Natural killer cell treated with Interleukin-12 subunit alpha and Interleukin-12 subunit beta and Interleukin-15 and Interleukin-18, amount 100 ng/mL, for 72 hours (primary cell): ENCODE data around the gene MCOLN2. TPM values are rescaled to one million over a fixed set of nuclear protein-coding genes. Genes with fewer than 3 reads are reported as not detected.

ENCODE experiments used
- ATAC-seq, 2 donors: fragments of 150-1000 bp; cut with Tn5 transposase in 1 of 2; sonication (Bioruptor Pico), chemical (Tn5 transposase) in 1 of 2; 2 replicates each; pipeline ENCODE4 v1.10.0; 2021
- DNase-seq: peaks from one replicate; pipeline ENCODE4 v3.0.0; 2022; ENCODE audit warnings: low spot score
- H3K27ac Mint-ChIP-seq, 2 donors: 1 replicate in 1 of 2; 2 replicates in 1 of 2; pipeline ENCODE4 v1.8.0; 2022; ENCODE audit warnings: mixed read lengths in 2 of 2, mild to moderate bottlenecking in 1 of 2, moderate library complexity in 1 of 2
- H3K27me3 Mint-ChIP-seq, 2 donors: 1 replicate in 1 of 2; 2 replicates in 1 of 2; pipeline ENCODE4 v1.8.0; 2022; ENCODE audit warnings: mixed read lengths in 2 of 2
- H3K36me3 Mint-ChIP-seq: one replicate; pipeline ENCODE4 v1.8.0; 2022; ENCODE audit warnings: mixed read lengths
- H3K4me1 Mint-ChIP-seq, 2 donors: 1 replicate in 1 of 2; 2 replicates in 1 of 2; pipeline ENCODE4 v1.8.0; 2022; ENCODE audit warnings: low read depth in 2 of 2, mixed read lengths in 2 of 2, mild to moderate bottlenecking in 1 of 2
- H3K4me3 Mint-ChIP-seq: one replicate; pipeline ENCODE4 v1.8.0; 2022; ENCODE audit warnings: mixed read lengths
- H3K9me3 Mint-ChIP-seq: 2 replicates; pipeline ENCODE4 v1.8.0; 2022; ENCODE audit warnings: mixed read lengths
- total RNA-seq, 2 donors: library from RNA; stranded (reverse); gene quantifications; one replicate each; pipeline ENCODE4 v1.2.3, GENCODE V29; 2022

Gene MCOLN2
- total RNA-seq, 2 donors from 2014 or later: 35.5 to 117 TPM

GRCh38 chr1:84971957-84972356 lies 25.0 kb downstream of the MCOLN2 start:
- DNase-seq (no peak), ATAC-seq (no peak)
- peaks cover 18% of the 10 kb centered on the region for H3K36me3 Mint-ChIP-seq
- H3K27me3 Mint-ChIP-seq: peaks cover 0 to 5% of the 10 kb centered on the region in 2 donors
- H3K27ac Mint-ChIP-seq: peak overlapping the region; percentile 69 to 75
- H3K9me3 Mint-ChIP-seq: no peaks in the 10 kb centered on the region
- peak overlapping the region; percentile 79 for H3K4me3 Mint-ChIP-seq
- H3K4me1 Mint-ChIP-seq: peaks cover 4 to 61% of the 10 kb centered on the region in 2 donors

DNA sequence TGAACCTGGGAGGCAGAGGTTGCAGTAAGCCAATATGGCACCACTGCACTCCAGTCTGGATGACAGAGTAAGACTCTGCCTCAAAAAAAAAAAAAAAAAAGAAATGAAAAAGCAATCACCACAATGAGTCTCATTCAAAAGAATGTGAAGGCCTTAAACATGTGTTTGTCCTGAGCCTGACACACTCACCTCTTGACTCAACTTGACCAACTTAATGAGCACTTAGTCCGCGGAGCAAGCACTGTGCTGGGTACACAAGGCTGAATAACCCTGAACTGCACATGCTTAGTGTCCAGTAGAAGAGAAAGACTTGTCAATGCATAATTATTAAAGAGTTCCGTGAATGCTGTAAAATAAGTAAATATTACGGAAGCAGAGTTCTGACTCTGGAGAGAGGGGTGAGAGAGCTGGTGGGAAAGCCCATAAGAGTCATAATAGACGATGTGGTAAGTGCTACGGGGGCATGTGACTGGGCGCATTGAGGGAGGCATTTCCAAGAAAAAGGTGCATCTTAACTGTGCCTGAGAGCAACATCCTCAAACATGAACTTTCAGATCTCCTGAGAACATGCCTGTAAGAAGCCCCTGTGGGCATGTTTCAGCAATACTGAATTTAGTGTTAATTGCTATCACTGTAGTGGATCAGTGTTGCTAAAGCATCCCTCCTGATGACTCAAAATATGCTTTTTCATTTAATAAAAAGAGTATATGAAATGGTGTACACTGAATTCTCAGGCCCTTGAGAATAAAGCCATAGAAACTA lies 27.2 kb downstream of the MCOLN2 start:
- DNase-seq (no peak), ATAC-seq (peak; percentile 81 to 91)
- H3K36me3 Mint-ChIP-seq: peaks cover 4% of the 10 kb centered on the region
- H3K4me1 Mint-ChIP-seq: peaks cover 4 to 46% of the 10 kb centered on the region in 2 donors
- peak overlapping the region; percentile 47 for H3K4me3 Mint-ChIP-seq
- H3K27me3 Mint-ChIP-seq: no peaks in the 10 kb centered on the region
- peak overlapping the region; percentile 13 to 75 for H3K27ac Mint-ChIP-seq
- no peaks in the 10 kb centered on the region for H3K9me3 Mint-ChIP-seq

- peak overlapping the region; percentile 48 for H3K4me3 Mint-ChIP-seq
- H3K9me3 Mint-ChIP-seq: no peaks in the 10 kb centered on the region
- no peak for ATAC-seq
- H3K4me1 Mint-ChIP-seq: peaks cover 4 to 46% of the 10 kb centered on the region in 2 donors
- DNase-seq: no peak
- H3K27ac Mint-ChIP-seq: peak overlapping the region in 1 of 2 donors; percentile 75
- H3K27me3 Mint-ChIP-seq: no peaks in the 10 kb centered on the region
- peaks cover 6% of the 10 kb centered on the region for H3K36me3 Mint-ChIP-seq
These were observed 28.0 kb downstream of the MCOLN2 start for GRCh38 chr1:84968865-84969264.

DNA sequence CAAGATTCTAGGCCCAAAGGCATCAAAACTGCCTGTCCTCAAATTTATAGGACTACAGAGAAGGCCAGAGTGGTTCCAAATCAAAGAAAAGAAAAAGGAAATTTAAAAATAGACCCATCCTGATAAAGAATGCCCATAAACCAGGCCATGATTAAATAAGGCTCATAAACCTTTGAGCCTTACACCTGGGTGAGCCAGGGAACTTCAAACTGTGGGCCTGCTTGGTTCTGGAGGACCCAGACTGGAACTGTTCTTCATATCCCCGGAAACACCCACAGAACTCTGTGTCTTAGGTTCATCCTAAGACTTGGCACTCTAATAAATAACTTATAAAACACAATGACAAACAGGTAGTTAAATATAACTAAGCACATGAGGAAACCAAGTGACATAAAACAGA lies 28.8 kb downstream of the MCOLN2 start:
- peaks cover 13% of the 10 kb centered on the region for H3K36me3 Mint-ChIP-seq
- peak overlapping the region; percentile 48 to 75 for H3K27ac Mint-ChIP-seq

DNA sequence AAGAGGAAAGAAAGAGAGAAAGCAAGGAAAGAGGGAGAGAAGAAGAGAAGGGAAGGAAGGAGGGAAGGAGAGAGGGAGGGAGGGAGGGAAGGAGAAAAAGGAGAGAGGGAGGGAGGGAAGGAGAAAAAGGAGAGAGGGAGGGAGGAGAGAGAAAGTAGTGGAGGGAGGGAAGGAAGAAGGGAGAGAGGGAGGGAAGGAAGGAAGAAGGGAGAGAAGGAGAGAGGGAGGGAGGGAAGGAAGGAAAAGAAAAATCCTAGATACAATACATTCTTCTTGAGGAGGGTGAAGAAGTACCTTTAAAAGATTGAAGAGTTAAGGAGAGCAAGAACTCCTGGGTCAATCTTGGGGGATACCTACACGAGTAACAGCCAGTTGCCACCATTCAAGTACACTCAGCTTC lies 29.2 kb downstream of the MCOLN2 start:
- DNase-seq (no peak), ATAC-seq (no peak)
- Mint-ChIP-seq H3K4me1 (peaks cover 0 to 34% of the 10 kb centered on the region in 2 donors), H3K27ac (peak overlapping the region; percentile 48 to 75), H3K27me3 (no peaks in the 10 kb centered on the region), H3K36me3 (peaks cover 16% of the 10 kb centered on the region), H3K9me3 (no peaks in the 10 kb centered on the region), H3K4me3 (peak overlapping the region; percentile 25)

More for the DNA sequence above, 28.8 kb downstream of the MCOLN2 start:
- peak overlapping the region; percentile 25 for H3K4me3 Mint-ChIP-seq
- peaks cover 0 to 38% of the 10 kb centered on the region in 2 donors for H3K4me1 Mint-ChIP-seq
- ATAC-seq (no peak), DNase-seq (no peak)
- no peaks in the 10 kb centered on the region for H3K9me3 Mint-ChIP-seq
- no peaks in the 10 kb centered on the region for H3K27me3 Mint-ChIP-seq

GRCh38 chr1:84963021-84963420 lies 33.9 kb downstream of the MCOLN2 start:
- peaks cover 12% of the 10 kb centered on the region for H3K36me3 Mint-ChIP-seq
- ATAC-seq: no peak

DNA sequence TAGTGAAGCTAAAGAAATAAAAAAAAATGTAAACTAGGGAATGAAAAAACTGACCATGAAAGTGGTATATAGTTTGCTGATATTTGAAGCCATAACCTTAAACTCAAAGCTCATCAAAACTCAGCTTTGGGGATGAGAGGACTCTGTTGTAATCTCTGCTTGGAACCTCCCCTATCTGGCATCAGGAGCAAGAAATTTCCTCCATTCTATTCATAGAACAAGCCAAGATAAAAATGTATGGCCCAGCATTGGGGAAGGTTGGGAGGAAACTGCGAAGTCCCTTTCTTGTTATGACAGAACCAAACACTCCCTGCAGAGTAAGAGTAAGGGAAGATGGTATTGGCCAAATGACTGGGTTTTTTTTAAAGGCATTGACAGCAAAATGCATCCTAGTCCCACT lies 35.6 kb downstream of the MCOLN2 start:
- Mint-ChIP-seq H3K27me3 (peaks cover 0 to 20% of the 10 kb centered on the region in 2 donors), H3K36me3 (peaks cover 22% of the 10 kb centered on the region), H3K9me3 (no peaks in the 10 kb centered on the region), H3K27ac (no peak overlapping the region), H3K4me1 (peaks cover 7 to 12% of the 10 kb centered on the region in 2 donors), H3K4me3 (no peak overlapping the region)
- DNase-seq (no peak), ATAC-seq (no peak)

More at GRCh38 chr1:84963021-84963420, 33.9 kb downstream of the MCOLN2 start:
- Mint-ChIP-seq H3K4me3 (no peak overlapping the region), H3K27me3 (peaks cover 0 to 7% of the 10 kb centered on the region in 2 donors), H3K9me3 (no peaks in the 10 kb centered on the region), H3K4me1 (peaks cover 7 to 12% of the 10 kb centered on the region in 2 donors), H3K27ac (no peak overlapping the region)
- no peak for DNase-seq

GRCh38 chr1:84960371-84960770 lies 36.5 kb downstream of the MCOLN2 start:
- H3K4me1 Mint-ChIP-seq: peaks cover 7 to 14% of the 10 kb centered on the region in 2 donors
- no peak overlapping the region for H3K27ac Mint-ChIP-seq
- H3K27me3 Mint-ChIP-seq: peaks cover 0 to 22% of the 10 kb centered on the region in 2 donors
- H3K4me3 Mint-ChIP-seq: no peak overlapping the region
- no peak for ATAC-seq
- no peaks in the 10 kb centered on the region for H3K9me3 Mint-ChIP-seq
- no peak for DNase-seq
- peaks cover 24% of the 10 kb centered on the region for H3K36me3 Mint-ChIP-seq

- Mint-ChIP-seq H3K27me3 (peaks cover 0 to 30% of the 10 kb centered on the region in 2 donors), H3K9me3 (no peaks in the 10 kb centered on the region), H3K36me3 (peaks cover 35% of the 10 kb centered on the region), H3K27ac (peak overlapping the region; percentile 5 to 57), H3K4me3 (peak overlapping the region; percentile 28), H3K4me1 (peaks cover 7 to 22% of the 10 kb centered on the region in 2 donors)
- ATAC-seq: peak; percentile 84 to 97
- DNase-seq: peak; percentile 60
These were observed 37.6 kb downstream of the MCOLN2 start for GRCh38 chr1:84959294-84959693.

DNA sequence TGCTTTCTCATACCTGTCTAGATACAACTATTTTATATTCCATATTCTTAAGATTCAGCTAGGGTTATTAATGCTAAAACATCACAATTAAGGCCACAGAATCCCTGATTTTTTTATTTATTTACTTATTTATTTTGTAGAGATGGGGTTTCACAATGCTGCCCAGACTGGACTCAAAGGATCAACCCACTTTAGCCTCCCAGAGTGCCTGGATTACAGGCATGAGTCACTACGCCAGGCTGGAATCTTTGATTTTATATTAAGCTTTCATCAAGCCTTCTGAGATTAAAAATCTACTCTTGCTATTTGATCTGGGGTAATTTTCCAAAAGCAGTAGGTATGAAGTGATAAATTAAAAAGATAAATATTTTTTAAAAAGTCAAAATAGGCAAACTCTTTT lies 38.9 kb downstream of the MCOLN2 start:
- no peak overlapping the region for H3K4me3 Mint-ChIP-seq
- peaks cover 32% of the 10 kb centered on the region for H3K36me3 Mint-ChIP-seq
- H3K27ac Mint-ChIP-seq: no peak overlapping the region
- DNase-seq (no peak), ATAC-seq (no peak)
- H3K27me3 Mint-ChIP-seq: peaks cover 0 to 30% of the 10 kb centered on the region in 2 donors
- peaks cover 7 to 30% of the 10 kb centered on the region in 2 donors for H3K4me1 Mint-ChIP-seq
- H3K9me3 Mint-ChIP-seq: no peaks in the 10 kb centered on the region

- Mint-ChIP-seq H3K36me3 (peaks cover 34% of the 10 kb centered on the region), H3K9me3 (no peaks in the 10 kb centered on the region), H3K27ac (no peak overlapping the region), H3K4me3 (no peak overlapping the region), H3K4me1 (peaks cover 7 to 30% of the 10 kb centered on the region in 2 donors), H3K27me3 (peaks cover 0 to 30% of the 10 kb centered on the region in 2 donors)
- DNase-seq: no peak
- ATAC-seq: no peak
These were observed 40.3 kb downstream of the MCOLN2 start for GRCh38 chr1:84956655-84957054.

- Mint-ChIP-seq H3K27me3 (peaks cover 0 to 32% of the 10 kb centered on the region in 2 donors), H3K4me1 (peaks cover 5 to 30% of the 10 kb centered on the region in 2 donors), H3K4me3 (no peak overlapping the region), H3K27ac (no peak overlapping the region), H3K9me3 (no peaks in the 10 kb centered on the region), H3K36me3 (peaks cover 37% of the 10 kb centered on the region)
- DNase-seq (no peak), ATAC-seq (no peak)
These were observed 40.8 kb downstream of the MCOLN2 start for GRCh38 chr1:84956097-84956496.

DNA sequence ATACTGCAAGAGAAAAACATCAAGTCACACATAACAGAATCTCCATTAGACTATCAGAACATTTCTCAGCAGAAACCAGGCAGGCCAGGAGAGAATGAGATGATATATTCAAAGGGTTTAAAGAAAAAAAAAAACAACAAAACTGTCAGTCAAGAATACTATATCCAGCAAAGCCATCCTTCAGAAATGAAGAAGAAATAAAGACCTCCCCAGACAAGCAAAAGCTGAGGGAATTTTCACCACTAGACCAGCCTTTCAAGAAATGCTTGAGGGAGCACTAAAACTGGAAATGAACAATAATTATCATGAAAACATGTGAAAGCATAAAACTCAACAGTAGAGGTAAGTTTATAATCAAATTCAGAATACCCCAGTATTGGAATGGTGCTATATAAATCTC lies 47.2 kb downstream of the MCOLN2 start:
- Mint-ChIP-seq H3K27me3 (peaks cover 0 to 11% of the 10 kb centered on the region in 2 donors), H3K27ac (no peak overlapping the region), H3K4me3 (no peak overlapping the region), H3K9me3 (no peaks in the 10 kb centered on the region), H3K36me3 (peaks cover 35% of the 10 kb centered on the region), H3K4me1 (peaks cover 9 to 36% of the 10 kb centered on the region in 2 donors)
- ATAC-seq (no peak), DNase-seq (no peak)
